22Rv1 (cell line): ENCODE measurements around the gene RCSD1.

Experiments
- CTCF ChIP-seq: fragments of 450-650 bp; IDR thresholded peaks from 2 replicates; pipeline ENCODE4 v1.5.1; 2017; ENCODE audit warnings: mild to moderate bottlenecking
- ZFX ChIP-seq: fragments of 450-650 bp; IDR thresholded peaks from 2 replicates; pipeline ENCODE4 v1.6.1; 2017; ENCODE audit warnings: antibody characterized with exemption, borderline replicate concordance

DNA sequence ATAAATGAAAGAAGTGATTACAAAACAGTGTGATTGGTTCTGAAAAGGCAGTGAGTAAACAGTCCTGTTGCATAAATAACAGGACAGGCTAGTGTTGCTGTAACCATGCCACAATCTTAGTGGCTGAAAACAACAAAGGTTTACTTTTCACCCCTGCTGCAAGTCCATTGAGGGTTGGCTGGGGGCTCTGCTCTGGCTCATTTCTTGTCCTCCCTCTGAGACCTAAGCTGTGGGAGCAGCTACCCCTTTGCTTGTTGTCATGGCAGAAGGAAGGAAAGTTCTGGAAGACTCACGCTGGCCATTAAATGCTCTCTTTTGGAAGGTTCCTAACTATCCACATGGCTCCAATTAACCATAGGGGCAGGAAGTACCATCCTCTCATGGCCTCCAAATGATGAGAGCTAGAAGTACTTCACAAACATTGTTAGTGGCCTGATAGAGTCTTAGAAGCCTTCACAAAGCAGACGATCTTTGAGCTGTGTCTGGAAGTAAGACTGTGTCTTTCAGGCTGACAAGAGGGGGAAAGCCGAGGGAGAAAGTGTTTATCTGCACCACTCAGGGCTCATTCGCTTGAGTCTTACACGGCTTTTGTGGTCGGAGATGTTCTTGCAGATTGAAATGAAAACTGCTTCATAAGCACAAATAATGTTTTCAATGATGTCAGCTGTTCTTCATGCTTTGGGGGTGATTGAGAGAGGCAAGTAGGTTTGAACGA, 11.9 kb downstream of the RCSD1 start:
- TF ChIP-seq CTCF (no peak), ZFX (no peak)
